PC-9 (cell line): Measurements from ENCODE around the gene TGIF2.

Experiments
- CTCF ChIP-seq: fragments of 200-600 bp; sonication (generic); conservative IDR thresholded peaks from 2 replicates; pipeline ENCODE4 v1.6.1; 2017; ENCODE audit warnings: mixed run types, antibody characterized with exemption, mild to moderate bottlenecking, moderate library complexity
- EZH2 ChIP-seq: fragments of 200-600 bp; sonication (generic); IDR thresholded peaks from 2 replicates; pipeline ENCODE4 v1.8.0; 2017; ENCODE audit warnings: antibody characterized with exemption, low read depth

DNA sequence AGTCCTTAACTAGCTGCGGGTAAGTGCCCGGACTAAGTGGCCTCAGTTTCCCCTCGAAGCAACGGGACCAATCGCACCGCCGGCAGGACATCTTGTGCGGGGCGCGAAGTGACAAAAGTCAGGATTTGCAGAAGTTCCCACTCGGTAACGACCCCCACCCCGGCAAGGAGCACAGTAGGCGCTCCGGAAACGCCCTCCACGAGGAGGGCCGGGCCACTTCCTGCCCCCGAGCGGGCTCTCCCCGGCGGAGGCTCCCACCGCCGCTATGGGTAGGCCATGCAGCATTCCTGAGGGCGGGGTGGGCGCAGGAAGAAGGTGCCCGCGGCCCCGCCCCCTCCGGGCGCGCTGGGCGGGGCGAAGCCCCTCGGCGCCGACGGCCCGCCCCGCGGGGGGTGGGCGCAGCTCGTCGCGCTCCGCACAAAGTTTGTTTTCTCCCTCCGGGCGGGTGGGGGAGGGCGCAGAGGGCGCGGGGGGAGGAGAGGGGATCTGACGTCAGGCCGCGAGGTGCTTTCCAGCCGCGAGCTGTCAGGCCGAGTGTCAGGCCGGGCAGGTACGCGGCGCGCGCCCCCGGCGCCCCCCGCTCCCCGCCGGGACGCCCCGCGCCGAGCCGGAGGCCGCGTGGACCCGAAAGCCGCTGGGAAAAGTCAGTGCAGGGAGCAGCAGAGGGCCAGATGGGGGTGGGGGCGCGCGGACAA, at the start of gene TGIF2:
- no peak for TF ChIP-seq EZH2
- no peak for TF ChIP-seq CTCF
